CMK (cell line): ENCODE measurements around the gene GRM4.
A peak's percentile ranks its signal among the peaks of the same experiment; 100 is the strongest.

Source experiments
- DNase-seq: peaks from one replicate; pipeline ENCODE4 v3.0.0-alpha.2; 2010; ENCODE audit warnings: low read depth

GRM4 gene

GRCh38 chr6:34041385-34041784 is 104.5 kb downstream of the GRM4 start:
- DNase-seq: no peak

- DNase-seq: no peak
These were observed 105.9 kb downstream of the GRM4 start for GRCh38 chr6:34039943-34040342.

GRCh38 chr6:34037151-34037550 is 108.7 kb downstream of the GRM4 start:
- DNase-seq: no peak

DNA sequence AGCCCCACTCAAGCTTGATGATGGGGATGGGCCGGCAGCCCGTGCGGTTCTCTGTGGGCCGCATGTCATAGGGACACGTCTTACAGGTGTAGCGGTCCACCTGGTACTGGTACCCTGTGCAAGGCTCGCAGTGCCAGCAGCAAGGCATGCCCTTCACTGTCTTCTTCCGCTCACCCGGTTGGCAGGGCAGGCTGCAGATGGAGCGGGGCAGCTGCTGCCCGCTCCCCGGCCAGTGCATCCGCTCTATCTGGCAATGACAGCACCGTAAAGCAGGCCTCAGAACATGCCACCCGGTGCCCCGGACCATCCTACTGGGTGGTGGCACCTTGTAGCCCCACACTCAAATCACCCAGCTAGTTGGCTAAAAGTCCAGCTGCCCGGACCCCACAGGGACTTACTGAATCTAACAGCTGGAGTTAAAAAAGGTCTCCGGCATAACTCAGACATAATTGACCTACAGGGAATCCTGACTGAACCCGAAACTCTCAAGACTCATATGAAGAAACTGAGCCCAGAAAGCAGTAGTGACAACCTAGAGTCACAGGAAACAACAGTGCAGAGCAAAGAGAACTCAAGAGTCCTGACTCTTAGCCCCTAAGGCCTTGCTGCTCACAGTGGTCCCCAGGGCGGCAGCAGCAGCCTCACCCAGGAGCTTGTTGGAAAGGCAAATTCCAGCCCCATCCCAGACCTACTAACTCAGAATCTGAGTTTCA is 109.4 kb downstream of the GRM4 start:
- DNase-seq: no peak

DNA sequence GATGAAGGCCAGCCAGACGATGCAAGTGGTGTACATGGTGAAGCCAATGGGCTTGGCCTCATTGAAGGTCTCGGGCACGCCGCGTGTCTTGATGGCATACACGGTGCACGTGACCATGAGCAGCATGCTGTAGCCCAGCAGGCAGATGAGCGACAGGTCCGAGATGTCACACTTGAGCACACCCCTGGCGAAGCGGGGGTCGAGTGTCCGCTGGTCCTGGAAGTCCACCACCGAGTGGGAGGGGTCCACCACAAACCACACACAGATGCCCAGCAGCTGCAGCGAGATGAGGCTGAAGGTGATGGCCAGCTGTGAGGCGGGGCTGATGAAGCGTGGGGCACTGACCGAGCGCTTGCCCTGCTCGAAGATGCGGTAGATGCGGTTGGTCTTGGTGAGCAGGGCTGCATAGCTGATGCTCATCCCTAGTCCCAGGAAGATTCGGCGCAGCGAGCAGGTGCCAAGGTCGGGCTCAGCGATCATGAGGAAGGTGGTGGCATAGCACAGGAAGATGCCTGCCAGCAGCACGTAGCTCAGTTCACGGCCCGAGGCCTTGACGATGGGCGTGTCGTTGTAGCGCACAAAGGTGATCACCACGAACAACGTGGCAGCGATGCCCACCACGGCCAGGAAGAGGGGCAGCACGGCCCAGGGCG is 110.1 kb downstream of the GRM4 start:
- no peak for DNase-seq

DNA sequence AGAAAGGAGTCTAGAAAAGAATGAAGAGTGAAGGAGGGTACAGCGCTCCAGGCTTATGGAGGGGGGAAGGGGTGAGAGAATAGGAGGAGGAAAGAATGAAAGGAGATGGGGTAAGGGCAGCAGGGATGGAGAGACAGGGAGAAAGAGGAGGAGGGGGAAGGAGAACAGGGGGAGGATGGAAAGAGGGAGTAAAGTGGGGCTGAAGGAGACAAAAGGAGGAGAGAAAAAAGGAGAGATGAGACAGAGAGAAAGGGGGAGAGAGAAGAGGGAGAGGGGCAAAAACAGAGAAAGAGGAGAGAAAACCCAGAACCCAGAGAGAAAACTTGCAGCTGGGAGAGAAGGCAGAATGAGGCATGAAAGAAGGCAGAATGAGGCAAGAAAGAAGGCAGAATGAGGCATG is 110.7 kb downstream of the GRM4 start:
- no peak for DNase-seq

DNA sequence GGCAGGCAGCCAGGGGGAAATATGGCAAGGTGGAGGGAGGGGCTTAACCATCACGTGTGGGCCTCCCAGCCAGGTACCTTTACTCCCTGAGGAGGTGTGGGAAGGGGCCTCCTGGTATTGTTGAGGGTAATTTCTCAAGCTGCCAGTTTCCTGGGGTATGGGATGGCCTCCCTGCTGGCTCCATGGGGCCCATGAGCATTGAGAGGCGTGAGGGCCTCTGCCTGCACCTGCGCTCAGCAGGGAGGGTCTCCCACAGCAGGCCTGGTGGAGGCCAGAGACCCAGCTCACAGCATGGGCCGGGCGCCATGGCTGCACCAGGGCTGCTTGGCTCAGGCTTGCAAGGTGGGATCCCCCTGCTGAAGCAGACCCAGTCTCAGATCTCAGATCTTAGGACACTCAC is 113.0 kb downstream of the GRM4 start:
- no peak for DNase-seq

DNA sequence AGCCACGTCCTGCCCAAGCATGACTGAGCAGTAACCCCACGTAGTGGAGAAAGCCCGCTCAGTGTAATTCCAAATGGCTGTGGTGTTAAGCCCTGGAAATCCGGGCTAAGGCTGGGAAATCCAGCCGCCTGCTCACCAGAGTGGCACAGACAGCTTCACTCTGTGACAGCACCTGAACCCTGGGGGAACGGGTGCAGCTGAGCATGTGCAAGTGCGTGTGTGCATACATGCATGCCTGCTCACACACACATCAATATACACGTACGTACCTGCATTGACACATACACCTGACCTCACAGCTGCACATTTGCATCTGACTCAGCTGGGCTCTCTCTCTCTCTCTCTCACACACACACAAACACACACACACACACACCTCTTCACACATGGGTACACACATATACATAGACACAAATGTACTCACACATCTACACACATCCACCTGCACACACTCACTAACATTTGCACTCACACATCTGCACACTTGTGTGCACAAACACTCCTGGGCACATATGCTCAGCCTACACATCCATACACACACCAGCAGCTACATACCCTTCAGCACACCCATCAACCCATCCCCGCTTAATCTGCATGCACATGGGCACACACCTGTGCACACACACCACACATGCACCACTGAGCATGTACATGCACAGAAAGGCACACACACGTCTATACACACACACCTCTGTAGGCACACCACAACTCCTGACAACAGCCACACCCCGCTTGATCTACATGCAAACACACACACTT is 114.1 kb downstream of the GRM4 start:
- no peak for DNase-seq

DNA sequence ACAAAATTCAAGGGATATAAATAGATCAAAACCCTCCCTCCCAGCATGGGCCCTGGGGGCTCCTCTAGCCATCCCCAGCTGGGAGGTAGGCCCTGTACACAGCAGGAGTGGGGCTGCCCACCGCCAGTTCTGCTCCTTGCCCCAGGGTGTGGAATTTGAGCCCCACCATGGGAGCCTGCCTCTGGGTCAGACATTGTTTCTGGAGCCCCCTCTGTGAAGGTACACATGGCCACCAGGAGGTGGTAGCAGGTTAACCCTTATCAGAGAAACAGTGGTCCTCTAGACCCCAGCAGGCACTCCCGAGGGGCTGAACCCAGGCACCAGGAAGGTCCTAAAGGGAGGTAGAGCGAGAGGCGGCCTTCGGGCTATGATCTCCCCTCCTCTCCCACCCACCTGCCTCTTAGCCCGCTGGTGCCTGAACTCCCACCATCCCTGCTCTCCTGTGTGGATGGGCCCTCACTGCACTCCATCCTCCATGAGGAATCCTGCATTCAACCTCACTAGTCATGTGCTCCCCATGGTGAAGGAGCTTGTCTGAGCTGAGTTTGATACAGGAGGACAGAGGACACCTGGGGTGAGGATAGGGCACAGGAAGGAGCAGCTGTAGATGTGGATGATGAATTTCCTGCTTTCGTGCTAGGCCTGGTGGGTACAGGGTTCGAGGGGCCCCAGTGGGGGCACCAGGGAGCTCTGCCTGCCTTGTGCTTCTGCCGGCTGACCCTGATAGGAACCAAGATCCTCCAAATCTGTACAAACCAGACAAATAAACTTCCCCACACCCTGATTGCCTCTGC is 114.9 kb downstream of the GRM4 start:
- peak; percentile 50 for DNase-seq

DNA sequence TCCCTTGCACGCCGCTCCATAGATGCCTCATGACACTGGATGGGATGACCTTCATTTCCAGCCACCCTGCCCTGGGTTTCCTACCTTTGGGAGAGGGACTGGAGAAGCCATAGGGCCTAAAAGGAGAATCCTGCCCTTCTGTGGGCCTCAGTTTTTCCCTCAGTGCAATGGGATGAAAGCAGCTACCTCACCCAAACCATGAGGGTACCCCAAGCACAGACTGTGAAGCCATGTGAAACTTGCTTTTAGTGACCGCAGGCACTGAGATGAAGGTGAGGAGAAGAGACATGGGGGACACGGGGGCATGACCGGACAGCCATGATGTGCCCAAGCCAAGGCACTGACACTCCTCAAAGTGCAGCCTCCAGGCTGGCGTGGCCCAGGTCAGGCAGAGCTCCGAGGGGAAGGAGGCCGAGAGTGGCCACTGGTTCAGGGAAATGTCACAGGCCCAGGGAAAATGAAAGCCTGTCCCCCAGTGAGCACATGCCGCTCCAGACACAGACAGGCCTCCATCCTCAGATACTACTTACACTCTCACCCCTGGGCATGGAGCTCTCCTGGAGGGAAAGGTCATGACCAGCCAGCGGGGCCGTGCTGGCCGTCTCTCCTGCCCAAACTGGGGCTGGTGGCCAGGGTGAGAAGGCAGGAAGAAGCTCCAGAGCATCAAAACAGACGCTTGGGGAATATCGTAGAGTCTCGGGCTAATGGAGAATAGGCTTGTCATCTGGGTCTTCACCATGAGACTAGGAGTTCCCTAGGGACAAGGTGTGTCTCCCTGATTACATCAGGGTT is 116.2 kb downstream of the GRM4 start:
- no peak for DNase-seq

DNA sequence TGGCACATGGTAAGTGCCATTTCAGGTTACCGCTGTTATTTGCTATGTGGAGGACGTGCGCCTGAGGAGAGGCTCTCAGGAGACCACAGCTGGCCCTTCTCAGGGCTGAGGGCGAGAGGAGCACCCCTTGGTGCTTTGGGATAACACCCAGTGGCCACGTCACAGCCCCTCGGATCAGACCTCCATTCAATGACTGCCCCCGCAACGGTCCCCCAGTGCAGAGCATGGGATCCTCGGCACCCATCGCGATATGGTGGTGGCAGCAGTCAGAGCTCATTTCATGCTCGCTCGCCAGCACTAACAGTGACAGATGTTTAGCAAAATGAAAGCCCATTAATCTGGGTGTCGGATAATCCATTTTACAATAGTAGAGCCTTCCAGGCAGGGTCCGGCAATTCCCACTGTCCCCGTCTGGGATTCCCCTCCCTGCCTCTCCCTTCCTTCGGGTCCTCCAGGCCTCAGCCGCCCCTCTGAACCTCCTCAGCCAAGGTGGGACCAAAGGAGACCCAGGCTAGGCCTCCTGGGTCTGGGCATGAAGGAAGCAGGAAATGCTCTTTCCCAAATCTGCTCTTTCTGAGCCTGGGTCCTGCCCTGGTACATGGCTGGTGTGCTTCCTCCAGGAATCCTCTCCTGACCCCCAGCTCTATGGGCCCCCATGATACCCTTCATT is 117.1 kb downstream of the GRM4 start:
- DNase-seq: no peak

DNA sequence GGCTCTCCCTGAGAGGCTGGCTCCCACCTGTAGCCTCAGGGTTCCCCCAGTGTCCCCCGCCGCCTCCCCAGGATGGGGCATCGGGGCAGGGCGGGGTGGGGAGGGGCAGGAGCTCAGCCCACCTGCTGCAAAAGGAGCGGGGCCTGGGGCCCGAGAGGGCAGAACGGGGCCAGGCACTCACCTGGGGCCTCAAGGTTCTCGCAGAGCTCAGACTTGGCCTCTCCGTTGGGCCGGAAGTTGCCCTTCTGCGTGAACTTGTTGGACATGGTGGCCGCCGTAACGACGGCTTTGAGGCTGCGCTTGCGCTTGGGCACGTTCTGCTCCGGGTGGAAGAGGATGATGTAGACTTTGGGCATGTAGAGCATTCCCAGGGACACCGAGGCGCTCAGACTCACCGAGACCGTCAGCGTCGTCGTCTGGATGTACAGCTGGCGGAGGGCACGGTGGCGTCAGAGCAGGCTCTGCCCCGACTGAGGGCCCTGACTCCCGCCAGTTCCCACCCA is 117.9 kb downstream of the GRM4 start:
- no peak for DNase-seq

- DNase-seq: no peak
These were observed 118.4 kb downstream of the GRM4 start for GRCh38 chr6:34027445-34027936.

DNA sequence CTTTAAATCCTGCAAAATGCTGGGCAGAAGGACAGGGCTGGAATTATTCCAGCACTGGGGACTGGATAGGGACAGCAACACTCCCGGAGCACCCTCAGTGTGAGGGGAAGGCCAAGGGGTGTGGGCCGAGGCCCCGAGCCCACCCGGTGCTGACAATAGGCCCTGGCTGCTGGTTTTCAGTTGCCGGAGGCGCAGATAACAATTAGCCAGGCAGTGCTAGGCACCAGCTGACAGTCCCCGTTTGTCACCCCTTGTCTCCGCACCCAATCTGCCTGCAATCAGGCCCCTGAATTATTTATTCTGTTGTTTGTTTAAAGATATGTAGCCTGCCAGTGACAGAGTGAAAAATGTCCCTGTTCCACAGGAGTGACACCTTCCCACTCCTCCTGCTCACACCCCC is 120.0 kb downstream of the GRM4 start:
- no peak for DNase-seq

DNA sequence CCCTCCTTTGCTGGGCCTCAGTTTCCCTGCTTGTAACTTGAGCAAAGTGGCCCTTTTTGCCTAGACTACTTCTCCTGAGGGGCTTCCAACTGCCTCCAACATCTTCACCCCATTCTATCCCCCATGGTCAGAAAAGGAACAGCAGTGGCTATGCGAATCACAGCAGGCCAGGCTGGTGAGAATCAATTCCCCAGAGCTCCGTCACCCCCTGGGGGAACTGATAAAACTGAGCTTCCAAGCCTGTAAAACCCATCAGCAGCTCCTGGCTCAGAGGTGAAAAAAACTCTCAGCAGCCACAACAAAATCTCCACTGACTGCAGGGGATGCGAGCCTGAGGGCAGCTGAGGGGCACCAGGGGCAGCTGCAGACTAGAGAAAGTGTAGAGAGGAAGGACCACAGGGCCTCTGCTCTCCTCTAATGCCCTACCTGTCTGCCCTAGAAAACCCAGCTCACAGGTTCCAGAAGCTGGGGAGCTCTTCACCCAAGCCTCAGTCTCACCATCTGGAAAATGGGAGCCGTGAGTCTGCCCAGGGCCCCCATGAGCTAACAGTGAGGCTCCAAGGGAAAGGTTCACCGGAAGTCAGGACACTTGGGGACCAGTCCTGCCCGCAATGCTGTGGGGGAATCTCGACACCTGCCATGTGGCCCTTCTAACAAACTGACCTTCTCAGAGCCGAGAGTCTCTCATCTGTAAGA is 120.6 kb downstream of the GRM4 start:
- no peak for DNase-seq

- DNase-seq: no peak
These were observed 123.0 kb downstream of the GRM4 start for GRCh38 chr6:34022873-34023255.

DNA sequence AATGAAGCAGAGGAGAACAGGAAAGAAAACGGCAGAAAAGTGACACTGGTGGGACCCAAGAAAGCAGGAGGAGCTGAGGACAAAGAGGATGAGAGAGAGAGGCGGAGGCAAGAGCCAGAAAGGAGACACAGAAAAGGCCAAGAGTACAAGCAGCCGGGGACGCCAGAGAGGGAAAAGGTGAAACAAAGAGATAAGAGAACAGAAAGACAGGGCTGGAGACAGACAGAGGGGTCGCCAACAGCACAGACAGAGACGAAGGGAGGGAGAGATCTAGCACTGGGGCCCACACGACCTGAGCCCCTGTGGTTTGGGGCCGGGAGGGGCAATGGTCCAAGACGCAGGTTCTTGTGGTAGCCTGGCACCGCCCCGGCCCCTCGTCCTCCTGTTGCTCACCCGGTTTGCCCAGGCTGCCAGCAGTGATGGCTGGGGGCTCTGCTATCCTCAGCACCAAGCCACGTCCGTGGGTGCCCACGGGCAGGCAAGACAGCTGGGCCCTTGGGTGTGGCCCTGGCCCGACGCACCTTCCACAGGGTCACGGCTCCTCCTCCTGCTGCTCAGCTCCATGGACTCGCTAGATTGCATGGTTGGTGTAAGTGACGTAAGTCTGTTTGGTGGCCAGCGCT is 123.5 kb downstream of the GRM4 start:
- no peak for DNase-seq

DNA sequence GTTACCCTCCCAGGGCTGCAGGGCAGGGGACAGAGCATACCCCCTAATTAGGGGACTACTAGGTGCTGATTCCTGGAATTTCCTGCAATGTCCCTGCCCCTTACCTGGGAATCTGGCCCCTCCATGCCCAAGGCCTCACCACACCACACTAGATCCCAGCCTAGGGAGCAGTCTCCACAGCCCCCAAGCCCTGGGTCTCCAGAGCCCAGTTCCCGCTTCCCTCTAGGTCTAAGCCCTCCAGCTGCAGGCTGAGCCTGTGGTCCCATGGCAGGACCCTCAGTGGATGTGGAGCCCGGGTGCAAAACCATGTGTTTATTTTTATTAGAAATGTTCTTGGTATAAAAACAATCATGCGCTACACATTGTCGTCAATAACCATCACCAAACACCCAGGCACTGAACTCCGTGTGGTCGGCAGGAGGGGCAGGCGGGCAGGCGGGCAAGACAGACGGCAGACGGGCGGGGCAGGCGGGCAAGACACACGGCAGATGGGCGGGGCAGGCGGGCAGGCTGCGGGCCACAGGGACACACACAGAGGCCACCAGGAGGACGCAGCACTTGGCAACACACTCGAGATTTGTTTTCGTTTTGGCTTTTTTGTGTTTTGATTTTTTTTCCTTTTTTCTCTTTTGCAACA is 124.2 kb downstream of the GRM4 start:
- DNase-seq: no peak
